C4-2B (cell line): ENCODE data around the gene DYRK4.
A peak's percentile ranks its signal among the peaks of the same experiment; 100 is the strongest.
"Not testable (repeated sequence)": the region's sequence is repeated elsewhere in the genome, so short reads cannot be mapped to it uniquely, and the experiment has no call there.

Experiments
- H3K27ac ChIP-seq: fragments of 450-650 bp; 2 replicates; pipeline ENCODE4 v1.5.1; 2017
- ZFX ChIP-seq: fragments of 450-650 bp; IDR thresholded peaks from 2 replicates; pipeline ENCODE4 v1.6.1; 2017
- TF ChIP-seq, protein P1 (sequence below): fragments of 450-650 bp; conservative IDR thresholded peaks from 2 replicates; pipeline ENCODE4 v1.5.1; 2017; ENCODE audit warnings: mild to moderate bottlenecking

Gene DYRK4, protein sequence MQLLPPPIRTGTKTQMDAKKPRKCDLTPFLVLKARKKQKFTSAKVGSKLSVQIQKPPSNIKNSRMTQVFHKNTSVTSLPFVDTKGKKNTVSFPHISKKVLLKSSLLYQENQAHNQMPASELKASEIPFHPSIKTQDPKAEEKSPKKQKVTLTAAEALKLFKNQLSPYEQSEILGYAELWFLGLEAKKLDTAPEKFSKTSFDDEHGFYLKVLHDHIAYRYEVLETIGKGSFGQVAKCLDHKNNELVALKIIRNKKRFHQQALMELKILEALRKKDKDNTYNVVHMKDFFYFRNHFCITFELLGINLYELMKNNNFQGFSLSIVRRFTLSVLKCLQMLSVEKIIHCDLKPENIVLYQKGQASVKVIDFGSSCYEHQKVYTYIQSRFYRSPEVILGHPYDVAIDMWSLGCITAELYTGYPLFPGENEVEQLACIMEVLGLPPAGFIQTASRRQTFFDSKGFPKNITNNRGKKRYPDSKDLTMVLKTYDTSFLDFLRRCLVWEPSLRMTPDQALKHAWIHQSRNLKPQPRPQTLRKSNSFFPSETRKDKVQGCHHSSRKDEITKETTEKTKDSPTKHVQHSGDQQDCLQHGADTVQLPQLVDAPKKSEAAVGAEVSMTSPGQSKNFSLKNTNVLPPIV

DNA sequence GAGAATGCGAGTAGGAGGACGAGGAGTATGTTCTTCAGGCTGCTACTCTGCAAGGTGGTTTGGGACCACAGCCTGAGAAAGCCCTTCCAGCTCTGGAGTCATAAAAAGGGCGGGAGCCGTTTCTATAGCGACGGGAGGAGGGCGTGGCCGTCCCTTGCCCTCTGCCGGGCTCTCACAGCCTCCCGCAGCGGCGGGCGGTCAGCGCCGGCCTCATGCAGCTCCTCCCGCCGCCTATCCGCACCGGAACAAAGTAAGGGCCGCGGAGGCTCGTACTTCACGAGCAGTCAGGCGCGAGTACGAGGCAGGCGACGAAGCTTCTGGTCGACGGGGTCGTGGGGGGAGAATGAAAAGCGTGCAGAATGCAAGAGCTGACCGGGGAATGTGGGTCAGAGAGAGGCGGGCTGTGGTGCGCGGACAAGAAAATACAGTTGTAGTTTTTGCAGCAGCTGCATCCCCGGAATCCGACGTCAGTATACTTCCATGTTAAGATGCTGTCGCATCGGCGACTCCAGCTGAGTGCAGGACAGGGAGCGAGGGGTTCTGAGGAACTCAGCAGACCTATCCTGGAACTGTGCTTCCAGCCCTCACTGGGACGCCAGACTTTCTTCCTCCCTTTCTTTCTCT is at the start of gene DYRK4:
Gene DYRK4, plus strand, starts transcription at position 175 of the 624 bp plus-strand sequence. Its CDS starts 38 bp downstream, at position 213.
- no peak within 1 kb of the TSS for H3K27ac ChIP-seq
- TF ChIP-seq, protein P1, sequence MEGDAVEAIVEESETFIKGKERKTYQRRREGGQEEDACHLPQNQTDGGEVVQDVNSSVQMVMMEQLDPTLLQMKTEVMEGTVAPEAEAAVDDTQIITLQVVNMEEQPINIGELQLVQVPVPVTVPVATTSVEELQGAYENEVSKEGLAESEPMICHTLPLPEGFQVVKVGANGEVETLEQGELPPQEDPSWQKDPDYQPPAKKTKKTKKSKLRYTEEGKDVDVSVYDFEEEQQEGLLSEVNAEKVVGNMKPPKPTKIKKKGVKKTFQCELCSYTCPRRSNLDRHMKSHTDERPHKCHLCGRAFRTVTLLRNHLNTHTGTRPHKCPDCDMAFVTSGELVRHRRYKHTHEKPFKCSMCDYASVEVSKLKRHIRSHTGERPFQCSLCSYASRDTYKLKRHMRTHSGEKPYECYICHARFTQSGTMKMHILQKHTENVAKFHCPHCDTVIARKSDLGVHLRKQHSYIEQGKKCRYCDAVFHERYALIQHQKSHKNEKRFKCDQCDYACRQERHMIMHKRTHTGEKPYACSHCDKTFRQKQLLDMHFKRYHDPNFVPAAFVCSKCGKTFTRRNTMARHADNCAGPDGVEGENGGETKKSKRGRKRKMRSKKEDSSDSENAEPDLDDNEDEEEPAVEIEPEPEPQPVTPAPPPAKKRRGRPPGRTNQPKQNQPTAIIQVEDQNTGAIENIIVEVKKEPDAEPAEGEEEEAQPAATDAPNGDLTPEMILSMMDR, result no peak
- no peak for TF ChIP-seq ZFX

DNA sequence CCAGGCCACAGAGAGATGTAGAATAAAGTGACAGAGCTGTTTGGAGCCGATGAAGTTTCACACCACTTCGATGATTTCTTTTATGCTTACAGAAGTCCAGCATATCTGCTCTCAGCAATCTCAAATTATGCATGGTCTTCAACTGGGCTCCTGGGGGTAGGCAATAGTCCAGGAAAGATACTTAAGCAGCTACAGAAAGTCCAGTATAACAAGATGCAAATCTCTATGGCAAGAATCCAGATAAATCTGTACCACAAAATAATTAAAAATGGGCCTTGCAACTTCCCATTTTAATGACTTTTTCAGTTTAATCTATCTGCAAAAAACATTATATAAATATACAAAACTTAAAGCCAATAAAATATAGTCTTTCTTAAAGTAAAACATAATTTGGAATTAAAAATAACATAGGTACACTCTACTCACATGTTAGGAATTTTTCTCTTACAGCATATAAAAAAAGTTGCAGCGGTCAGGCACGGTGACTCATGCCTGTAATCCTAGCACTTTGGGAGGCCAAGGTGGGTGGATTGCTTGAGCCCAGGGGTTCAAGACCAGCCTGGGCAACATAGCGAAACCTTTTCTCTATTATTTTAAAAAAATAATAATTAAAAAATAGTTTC is 43.8 kb upstream of the DYRK4 start:
- H3K27ac ChIP-seq, result no peak overlapping the region
- no peak for TF ChIP-seq ZFX
- TF ChIP-seq, protein P1, result no peak

DNA sequence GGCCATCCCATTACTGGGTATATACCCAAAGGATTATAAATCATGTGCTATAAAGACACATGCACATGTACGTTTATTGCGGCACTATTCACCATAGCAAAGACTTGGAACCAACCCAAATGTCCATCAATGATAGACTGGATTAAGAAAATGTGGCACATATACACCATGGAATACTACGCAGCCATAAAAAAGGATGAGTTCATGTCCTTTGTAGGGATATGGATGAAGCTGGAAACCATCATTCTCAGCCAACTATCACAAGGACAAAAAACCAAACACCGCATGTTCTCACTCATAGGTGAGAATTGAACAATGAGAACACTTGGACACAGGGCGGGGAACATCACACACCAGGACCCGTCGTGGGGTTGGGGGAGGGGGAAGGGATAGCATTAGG is 38.6 kb upstream of the DYRK4 start:
- not testable (repeated sequence) for H3K27ac ChIP-seq

DNA sequence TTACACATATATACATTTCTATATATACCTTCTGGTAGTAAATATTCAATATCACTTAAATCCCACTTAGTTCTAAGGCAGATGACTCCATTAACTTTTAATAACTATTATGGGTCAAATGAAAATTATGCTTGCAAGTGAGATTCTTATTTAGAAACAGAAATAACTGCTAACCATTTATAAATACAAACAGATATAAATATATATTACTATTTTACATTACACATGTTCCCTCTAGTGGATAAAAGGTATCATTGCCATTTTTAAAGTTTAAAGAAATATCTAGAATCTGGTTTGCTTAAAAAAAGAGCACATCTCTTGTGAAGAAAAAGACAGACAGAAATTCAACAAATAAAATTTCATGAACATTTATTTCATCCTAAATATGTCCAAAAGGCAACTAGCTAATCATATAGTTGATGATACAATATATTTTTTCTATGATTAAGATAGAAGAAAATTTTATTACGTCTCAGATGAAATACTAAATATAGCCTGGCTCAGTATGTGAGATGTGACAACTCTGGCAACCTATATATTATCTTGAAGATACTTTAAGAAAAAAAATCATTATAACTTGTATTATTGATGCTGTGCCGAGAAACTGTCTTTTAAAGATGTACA is 35.0 kb upstream of the DYRK4 start:
- H3K27ac ChIP-seq, result no peak overlapping the region
- TF ChIP-seq ZFX, result no peak
- TF ChIP-seq, protein P1, result peak; percentile 78

DNA sequence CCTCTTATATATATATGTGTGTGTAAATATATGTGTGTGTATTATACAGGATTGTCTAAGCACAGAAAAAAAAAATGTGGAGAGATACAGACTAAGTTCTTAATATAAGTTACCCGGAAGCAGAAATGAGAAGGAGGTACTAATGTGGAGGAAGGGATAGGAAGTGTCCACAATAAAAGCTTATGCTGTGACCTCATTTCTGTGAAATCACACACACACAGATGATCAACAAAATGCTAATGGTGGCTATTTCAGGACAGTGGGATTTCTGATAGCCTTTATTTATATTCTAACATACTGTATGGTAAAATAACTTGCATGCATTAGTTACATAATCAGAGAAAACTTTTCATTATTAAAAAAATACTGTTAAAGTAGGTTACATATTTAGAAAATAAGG is 31.8 kb upstream of the DYRK4 start:
- H3K27ac ChIP-seq, result no peak overlapping the region
- TF ChIP-seq, protein P1, result no peak
- no peak for TF ChIP-seq ZFX

DNA sequence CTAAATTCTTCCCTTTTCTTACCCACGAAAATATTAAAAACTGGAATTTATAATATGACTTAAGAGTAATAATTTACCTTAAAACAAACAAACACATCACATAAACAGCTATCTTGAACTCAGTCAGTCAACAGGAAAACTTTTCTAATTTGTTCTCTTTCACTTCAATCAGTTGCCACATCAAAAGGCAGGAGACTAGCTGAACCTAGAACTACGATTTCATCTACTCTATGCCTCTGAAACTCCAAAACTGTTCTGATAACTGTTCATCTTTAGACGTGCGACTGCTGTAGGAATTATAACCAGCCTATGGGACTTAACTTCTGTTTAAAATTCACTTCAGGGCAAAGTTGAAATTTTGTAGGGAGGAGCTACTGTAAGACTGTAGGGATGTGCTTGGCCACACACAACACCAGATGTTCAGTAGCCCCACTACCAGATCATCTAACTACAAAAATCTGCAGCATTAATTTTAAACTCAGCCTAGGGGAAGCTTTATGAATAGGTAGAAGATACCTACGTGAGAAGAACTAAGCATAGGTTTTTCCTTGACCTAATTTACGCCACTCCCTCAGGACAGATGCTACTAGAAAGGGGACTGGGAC is 30.9 kb upstream of the DYRK4 start:
- no peak overlapping the region for H3K27ac ChIP-seq
- no peak for TF ChIP-seq ZFX
- TF ChIP-seq, protein P1, result no peak

DNA sequence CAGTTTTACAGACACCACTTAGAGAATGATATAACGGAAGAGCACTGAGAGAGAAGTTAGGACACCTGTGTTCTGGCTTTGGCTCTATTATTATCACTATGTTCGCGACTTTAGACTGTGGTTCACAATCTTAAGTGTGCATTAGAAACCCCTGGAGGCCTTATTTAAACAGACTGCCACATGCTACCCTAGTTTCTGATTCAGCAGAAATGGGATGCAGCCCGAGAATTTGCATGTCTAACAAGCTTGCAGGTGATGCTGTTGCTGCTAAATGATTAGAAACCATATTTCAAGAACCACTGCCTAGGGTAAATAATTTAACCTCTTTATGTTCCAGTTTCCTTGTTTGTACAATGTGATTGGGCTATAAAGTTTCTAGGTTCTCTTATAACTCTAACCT is 26.9 kb upstream of the DYRK4 start:
- TF ChIP-seq ZFX, result no peak
- TF ChIP-seq, protein P1, result no peak
- H3K27ac ChIP-seq, result no peak overlapping the region
